Right cardiac atrium (tissue), 5 donors: ENCODE measurements around the gene JARID2. TPM values are rescaled to one million over a fixed set of nuclear protein-coding genes. Genes with fewer than 3 reads are reported as not detected.
"Not testable (repeated sequence)": the region's sequence is repeated elsewhere in the genome, so short reads cannot be mapped to it uniquely, and the experiment has no call there.

ENCODE experiments used
- ATAC-seq, 2 donors: fragments of 200-7000 bp; cut with Tn5 transposase; one replicate each; pipeline versions ENCODE4 v1.8.0 to v1.9.1; 2020; ENCODE audit warnings: moderate library complexity in 2 of 2, mild to moderate bottlenecking in 1 of 2
- DNase-seq, 3 donors: peaks; one replicate each; pipeline ENCODE4 v3.0.0-alpha.2; 2020
- H3K27ac ChIP-seq: one replicate; pipeline ENCODE4 v1.5.1; 2013; ENCODE audit warnings: mild to moderate bottlenecking, low read length, control low read depth, moderate library complexity
- H3K27me3 ChIP-seq: one replicate; pipeline ENCODE4 v1.6.1; 2013; ENCODE audit not compliant: control insufficient read depth, insufficient read depth
- H3K4me1 ChIP-seq: one replicate; pipeline ENCODE4 v1.6.1; 2013; ENCODE audit warnings: low read length; ENCODE audit not compliant: control insufficient read depth, insufficient read depth
- H3K4me3 ChIP-seq: one replicate; pipeline ENCODE4 v1.5.1; 2013; ENCODE audit warnings: low read length, control low read depth
- H3K9me3 ChIP-seq: one replicate; pipeline ENCODE4 v1.6.1; 2013; ENCODE audit warnings: low read length; ENCODE audit not compliant: control insufficient read depth
- WGBS: extraction: QIAGEN DNeasy Blood & Tissue Kit; methylation state at CpG from one replicate; pipeline ENCODE4 v1.1.7; 2013; 5-methylcytosine and 5-hydroxymethylcytosine counted together
- intact Hi-C, 4 donors: fragments of 100-400 bp; cut with DNase I; formaldehyde crosslinking; loops; one replicate each; pipeline versions ENCODE4 v1.11.0 to v1.14.0; 2022 to 2023
- polyA plus RNA-seq: library from polyadenylated mRNA; stranded (reverse); fragments of 200-250 nt; gene quantifications from one replicate; pipeline ENCODE4 v1.2.3, GENCODE V29; 2013
- total RNA-seq, 4 donors: library from RNA; stranded (reverse); fragmentation: NEBNext Ultra II Directional; extraction: Animal tissue kit (Norgen Biotek cat#: 25700); gene quantifications; one replicate each; pipeline ENCODE4 v1.2.1, GENCODE V29; 2021
- donor health status: healthy with polysubstance abuse.
- donor health status: DM: no; HTN: yes; CAD: no.
- donor health status: DM: no; HTN: no; CAD: no.
- donor health status: DM: no; HTN: yes; CAD: no; lungs with severe emphysema.
- donor health status: DM: yes; HTN: yes; CAD: no.

The JARID2 gene
- total and polyA plus RNA-seq, 5 donors, result 4.1 to 10.1 (median 9.1) TPM

- intact Hi-C loops, result no loop called here
- Histone ChIP-seq H3K27me3 (no peaks in the 10 kb centered on the region), H3K4me1 (peaks cover 5% of the 10 kb centered on the region), H3K27ac (no peak overlapping the region), H3K4me3 (no peak overlapping the region), H3K9me3 (no peaks in the 10 kb centered on the region)
- WGBS, result 24% methylated on average over 6 of the region's 6 CpGs
- DNase-seq, result no peak
- peak; percentile 23 to 42 for ATAC-seq
These were observed 34.2 kb downstream of the JARID2 start for GRCh38 chr6:15280028-15280427.

GRCh38 chr6:15280961-15281360 lies 35.1 kb downstream of the JARID2 start:
- Histone ChIP-seq H3K27ac (no peak overlapping the region), H3K9me3 (no peaks in the 10 kb centered on the region), H3K4me3 (no peak overlapping the region), H3K27me3 (no peaks in the 10 kb centered on the region), H3K4me1 (peaks cover 5% of the 10 kb centered on the region)
- no peak for ATAC-seq
- no peak for DNase-seq
- intact Hi-C loops, result no loop called here
- WGBS, result 92% methylated on average over 8 of the region's 8 CpGs

DNA sequence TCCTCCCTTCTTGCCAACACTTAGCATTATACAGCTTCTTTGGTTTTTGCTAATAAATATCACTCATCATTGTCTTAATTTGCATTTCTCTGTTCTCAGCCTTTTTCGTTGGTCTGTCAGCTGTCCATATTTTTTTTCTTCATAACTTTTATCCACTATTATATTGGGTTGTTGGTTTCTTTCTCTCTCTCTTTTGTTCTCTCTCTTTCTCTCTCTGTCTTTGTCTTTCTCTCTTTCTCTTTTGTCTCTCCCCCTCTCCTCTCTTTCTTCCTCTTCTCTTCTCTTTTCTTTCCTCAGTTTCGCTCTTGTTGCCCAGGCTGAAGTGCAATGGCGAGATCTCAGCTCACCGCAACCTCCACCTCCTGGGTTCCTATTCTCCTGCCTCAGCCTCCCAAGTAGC lies 36.5 kb downstream of the JARID2 start:
- DNase-seq (no peak), ATAC-seq (no peak)
- no peak overlapping the region for H3K27ac ChIP-seq
- H3K4me1 ChIP-seq, result peaks cover 5% of the 10 kb centered on the region
- no peaks in the 10 kb centered on the region for H3K27me3 ChIP-seq
- H3K9me3 ChIP-seq, result no peaks in the 10 kb centered on the region
- H3K4me3 ChIP-seq, result no peak overlapping the region
- intact Hi-C loops, result no loop called here
- WGBS, result 91% methylated on average over 4 of the region's 4 CpGs

- peaks cover 7% of the 10 kb centered on the region for H3K4me1 ChIP-seq
- ATAC-seq, result no peak
- H3K27me3 ChIP-seq, result no peaks in the 10 kb centered on the region
- H3K9me3 ChIP-seq, result no peaks in the 10 kb centered on the region
- H3K27ac ChIP-seq, result no peak overlapping the region
- DNase-seq, result no peak
- WGBS, result 78% methylated on average over 3 of the region's 3 CpGs
- no peak overlapping the region for H3K4me3 ChIP-seq
- intact Hi-C loops, result no loop called here
These were observed 38.1 kb downstream of the JARID2 start for GRCh38 chr6:15283986-15284361.

- no peaks in the 10 kb centered on the region for H3K9me3 ChIP-seq
- 95% methylated on average over 1 of the region's 1 CpG for WGBS
- no peak for ATAC-seq
- H3K4me1 ChIP-seq, result peaks cover 10% of the 10 kb centered on the region
- no peak for DNase-seq
- intact Hi-C loops, result no loop called here
- H3K27ac ChIP-seq, result no peak overlapping the region
- H3K4me3 ChIP-seq, result no peak overlapping the region
- H3K27me3 ChIP-seq, result no peaks in the 10 kb centered on the region
These were observed 38.9 kb downstream of the JARID2 start for GRCh38 chr6:15284743-15285142.

GRCh38 chr6:15285682-15286294 lies 39.9 kb downstream of the JARID2 start:
- H3K4me1 ChIP-seq, result peaks cover 7% of the 10 kb centered on the region

GRCh38 chr6:15287670-15288375 lies 42.0 kb downstream of the JARID2 start:
- intact Hi-C loops, result no loop called here
- Histone ChIP-seq H3K4me3 (no peak overlapping the region), H3K4me1 (peaks cover 6% of the 10 kb centered on the region), H3K27me3 (no peaks in the 10 kb centered on the region), H3K27ac (no peak overlapping the region), H3K9me3 (no peaks in the 10 kb centered on the region)
- 82% methylated on average over 6 of the region's 6 CpGs for WGBS
- DNase-seq, result no peak
- peak in 1 of 2 donors; percentile 33 for ATAC-seq

More at GRCh38 chr6:15285682-15286294, 39.9 kb downstream of the JARID2 start:
- no peak for DNase-seq
- no peaks in the 10 kb centered on the region for H3K9me3 ChIP-seq
- no peak for ATAC-seq
- H3K27ac ChIP-seq, result no peak overlapping the region
- no peaks in the 10 kb centered on the region for H3K27me3 ChIP-seq
- intact Hi-C loops, result no loop called here
- H3K4me3 ChIP-seq, result no peak overlapping the region
- 91% methylated on average over 3 of the region's 3 CpGs for WGBS

- WGBS, result 91% methylated on average over 8 of the region's 8 CpGs
- Histone ChIP-seq H3K4me3 (no peak overlapping the region), H3K27me3 (no peaks in the 10 kb centered on the region), H3K27ac (no peak overlapping the region), H3K4me1 (peaks cover 7% of the 10 kb centered on the region), H3K9me3 (no peaks in the 10 kb centered on the region)
- DNase-seq (no peak), ATAC-seq (no peak)
- intact Hi-C loops, result no loop called here
These were observed 43.0 kb downstream of the JARID2 start for GRCh38 chr6:15288856-15289255.

- H3K27me3 ChIP-seq, DNase-seq, H3K27ac ChIP-seq, H3K9me3 ChIP-seq, H3K4me1 ChIP-seq, ATAC-seq, intact Hi-C loops, H3K4me3 ChIP-seq: not testable (repeated sequence)
- WGBS, result 91% methylated on average over 7 of the region's 7 CpGs
These were observed 43.6 kb downstream of the JARID2 start for GRCh38 chr6:15289456-15289855.

DNA sequence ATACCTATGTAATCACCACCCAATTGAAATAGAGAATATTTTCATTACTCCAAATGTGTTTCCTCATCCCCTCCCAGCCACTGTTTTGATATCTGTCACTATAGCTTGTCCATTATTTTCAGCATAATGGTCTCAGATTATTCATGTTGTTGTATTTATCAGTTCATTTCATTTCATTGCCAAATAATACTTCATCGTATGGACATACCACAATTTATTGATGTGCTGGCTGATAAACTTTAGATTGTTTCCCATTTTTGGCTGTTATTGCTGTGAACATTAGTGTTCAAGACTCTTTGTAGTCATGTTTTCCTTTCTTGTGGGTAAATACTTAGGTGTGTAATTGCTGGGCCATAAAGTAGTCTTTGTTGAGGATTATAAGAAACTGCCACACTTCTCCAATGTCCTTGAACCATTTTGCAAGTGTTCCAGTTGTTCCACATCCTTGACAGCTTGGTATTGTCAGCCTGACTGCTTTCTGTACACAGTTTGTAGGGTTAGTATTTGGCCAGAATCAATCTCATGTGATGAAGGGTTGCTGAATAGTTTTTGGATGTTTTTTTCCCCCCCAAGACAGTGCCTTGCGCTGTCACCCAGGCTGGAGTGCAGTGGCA lies 44.3 kb downstream of the JARID2 start:
- Histone ChIP-seq H3K27me3 (no peaks in the 10 kb centered on the region), H3K9me3 (no peaks in the 10 kb centered on the region), H3K4me3 (no peak overlapping the region), H3K27ac (no peak overlapping the region), H3K4me1 (peaks cover 12% of the 10 kb centered on the region)
- 93% methylated on average over 2 of the region's 2 CpGs for WGBS
- no peak for DNase-seq
- intact Hi-C loops, result no loop called here
- no peak for ATAC-seq

DNA sequence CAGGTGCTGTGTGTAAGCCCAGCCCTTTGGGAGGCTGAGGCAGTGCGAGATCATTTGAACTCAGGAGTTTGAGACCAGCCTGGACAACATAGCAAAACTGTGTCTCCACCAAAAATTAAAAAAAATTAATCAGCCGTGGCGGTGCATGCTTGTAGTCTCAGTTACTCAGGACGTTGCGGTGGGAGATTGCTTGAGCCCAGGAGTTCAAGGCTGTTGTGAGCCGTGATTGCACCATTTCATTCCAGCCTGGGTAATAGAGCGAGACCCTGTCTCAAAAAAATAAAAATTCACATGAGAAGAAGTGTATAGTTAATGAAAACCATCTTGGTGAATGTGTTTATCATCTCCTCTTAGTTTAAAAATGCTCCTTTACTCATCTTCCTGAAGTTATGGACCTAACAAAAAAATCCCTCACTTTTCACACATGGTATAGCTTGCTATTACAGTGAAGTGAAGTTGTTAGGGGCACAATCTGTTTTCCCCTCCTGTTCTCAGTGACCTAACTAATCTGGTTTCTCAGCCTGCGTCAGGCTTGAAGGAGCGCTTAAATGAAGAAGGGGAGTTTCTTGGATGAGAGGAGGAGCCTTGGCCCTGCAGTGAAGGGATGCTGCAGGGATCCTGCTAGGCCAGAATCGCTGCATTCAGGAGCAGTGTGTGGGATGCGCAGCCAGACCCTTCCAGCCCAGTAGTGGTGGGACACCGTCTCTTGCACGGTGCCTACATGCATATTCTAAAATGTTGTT lies 45.3 kb downstream of the JARID2 start:
- Histone ChIP-seq H3K27ac (no peak overlapping the region), H3K9me3 (no peaks in the 10 kb centered on the region), H3K4me1 (peaks cover 12% of the 10 kb centered on the region), H3K27me3 (no peaks in the 10 kb centered on the region), H3K4me3 (no peak overlapping the region)
- intact Hi-C loops, result no loop called here
- ATAC-seq (no peak), DNase-seq (no peak)
- 87% methylated on average over 13 of the region's 13 CpGs for WGBS
